ENCODE data around the gene CDH2. TPM values are rescaled to one million over a fixed set of nuclear protein-coding genes. Genes with fewer than 3 reads are reported as not detected.

CDH2 gene
- total RNA-seq, 1 experiment from 2014 or later = 6.4 TPM

- POLR2A ChIA-PET (ENCODE audit: unreplicated experiment) = no interaction called here
- H3K36me3 ChIP-seq (ENCODE audit: low read depth) = no peaks in the 10 kb centered on the region
- H3K27ac ChIP-seq = no peak overlapping the region
- H2AFZ ChIP-seq = no peak overlapping the region
- TF ChIP-seq EZH2 (IDR thresholded peaks at IDR 0.05; ENCODE audit: low read depth) = no peak
- TF ChIP-seq CTCF (conservative IDR thresholded peaks at IDR 0.05) = no peak
- no peaks in the 10 kb centered on the region for H3K9me3 ChIP-seq (ENCODE audit: insufficient read depth, low read depth)
- CTCF ChIA-PET = no interaction called here
- no TSS peak for BruUV-seq (replicated peaks)
- H3K27me3 ChIP-seq (ENCODE audit: insufficient read depth, low read depth) = no peaks in the 10 kb centered on the region
- no peaks in the 10 kb centered on the region for H3K79me2 ChIP-seq (ENCODE audit: low read depth)
- H3K4me2 ChIP-seq = no peak overlapping the region
- H3K4me1 ChIP-seq (replicated peaks; ENCODE audit: insufficient read depth) = no peaks in the 10 kb centered on the region
- no peak for DNase-seq
- no peaks in the 10 kb centered on the region for H3F3A ChIP-seq (ENCODE audit: insufficient read depth, low read depth)
- H4K20me1 ChIP-seq (ENCODE audit: insufficient read depth) = no peaks in the 10 kb centered on the region
- intact Hi-C loops (cut with micrococcal nuclease; ENCODE audit: unreplicated experiment) = no loop called here
- H3K9me2 ChIP-seq (ENCODE audit: insufficient read depth) = no peaks in the 10 kb centered on the region
- H3K4me3 ChIP-seq = no peak overlapping the region
Measured at GRCh38 chr18:27956001-27956640, 220.8 kb downstream of the CDH2 start.

- DNase-seq = no peak
- Histone ChIP-seq H3K4me3 (no peak overlapping the region), H3K4me1 (replicated peaks; ENCODE audit: insufficient read depth) (no peaks in the 10 kb centered on the region), H3K79me2 (ENCODE audit: low read depth) (no peaks in the 10 kb centered on the region), H2AFZ (no peak overlapping the region), H3K36me3 (ENCODE audit: low read depth) (no peaks in the 10 kb centered on the region), H3K9me3 (ENCODE audit: insufficient read depth, low read depth) (no peaks in the 10 kb centered on the region), H3K27ac (no peak overlapping the region), H4K20me1 (ENCODE audit: insufficient read depth) (no peaks in the 10 kb centered on the region), H3K4me2 (no peak overlapping the region), H3K9me2 (ENCODE audit: insufficient read depth) (no peaks in the 10 kb centered on the region), H3F3A (ENCODE audit: insufficient read depth, low read depth) (no peaks in the 10 kb centered on the region), H3K27me3 (ENCODE audit: insufficient read depth, low read depth) (no peaks in the 10 kb centered on the region)
- CTCF ChIA-PET = no interaction called here
- TF ChIP-seq EZH2 (IDR thresholded peaks at IDR 0.05; ENCODE audit: low read depth) = no peak
- TF ChIP-seq CTCF (conservative IDR thresholded peaks at IDR 0.05) = no peak
- POLR2A ChIA-PET (ENCODE audit: unreplicated experiment) = no interaction called here
- no TSS peak for BruUV-seq (replicated peaks)
- intact Hi-C loops (cut with micrococcal nuclease; ENCODE audit: unreplicated experiment) = no loop called here
Measured at GRCh38 chr18:27954226-27954625, 222.7 kb downstream of the CDH2 start.

- Histone ChIP-seq H3K4me2 (no peak overlapping the region), H3K9me2 (ENCODE audit: insufficient read depth) (no peaks in the 10 kb centered on the region), H4K20me1 (ENCODE audit: insufficient read depth) (no peaks in the 10 kb centered on the region), H3K4me1 (replicated peaks; ENCODE audit: insufficient read depth) (no peaks in the 10 kb centered on the region), H3K9me3 (ENCODE audit: insufficient read depth, low read depth) (no peaks in the 10 kb centered on the region), H3K36me3 (ENCODE audit: low read depth) (no peaks in the 10 kb centered on the region), H3F3A (ENCODE audit: insufficient read depth, low read depth) (no peaks in the 10 kb centered on the region), H3K79me2 (ENCODE audit: low read depth) (no peaks in the 10 kb centered on the region), H3K27ac (no peak overlapping the region), H3K27me3 (ENCODE audit: insufficient read depth, low read depth) (no peaks in the 10 kb centered on the region), H3K4me3 (no peak overlapping the region), H2AFZ (no peak overlapping the region)
- DNase-seq = no peak
- ChIA-PET CTCF (no interaction called here), POLR2A (ENCODE audit: unreplicated experiment) (no interaction called here)
- no TSS peak for BruUV-seq (replicated peaks)
- intact Hi-C loops (cut with micrococcal nuclease; ENCODE audit: unreplicated experiment) = no loop called here
- TF ChIP-seq CTCF (conservative IDR thresholded peaks at IDR 0.05) (no peak), EZH2 (IDR thresholded peaks at IDR 0.05; ENCODE audit: low read depth) (no peak)
Measured at GRCh38 chr18:27952741-27953140, 224.2 kb downstream of the CDH2 start.
